Thymus (tissue), 11 donors: ENCODE data around the gene ANKH. TPM values are rescaled to one million over a fixed set of nuclear protein-coding genes. Genes with fewer than 3 reads are reported as not detected.

Source experiments
- DNase-seq, 9 donors: peaks; one replicate each; pipeline ENCODE4 v3.0.0-alpha.2; 2013; ENCODE audit warnings: low spot score in 9 of 9, low read depth in 6 of 9, missing footprints in 1 of 9
- H3K27ac ChIP-seq, 2 donors: one replicate each; pipeline ENCODE4 v1.5.1; 2013; ENCODE audit warnings: control low read depth in 1 of 2, low read depth in 1 of 2, low read length in 1 of 2, mild to moderate bottlenecking in 1 of 2, moderate library complexity in 1 of 2
- H3K27me3 ChIP-seq, 2 donors: one replicate each; pipeline ENCODE4 v1.5.1; 2013; ENCODE audit warnings: low read length in 1 of 2; ENCODE audit not compliant: control insufficient read depth in 2 of 2, insufficient read depth in 1 of 2
- H3K36me3 ChIP-seq, 2 donors: one replicate each; pipeline ENCODE4 v1.5.1; 2013; ENCODE audit warnings: low read length in 1 of 2, mild to moderate bottlenecking in 1 of 2, moderate library complexity in 1 of 2; ENCODE audit not compliant: control insufficient read depth in 2 of 2, insufficient read depth in 2 of 2
- H3K4me1 ChIP-seq, 2 donors: one replicate each; pipeline ENCODE4 v1.5.1; 2013; ENCODE audit warnings: low read length in 2 of 2; ENCODE audit not compliant: control insufficient read depth in 2 of 2, insufficient read depth in 2 of 2
- H3K4me3 ChIP-seq, 2 donors: one replicate each; pipeline ENCODE4 v1.5.1; 2013; ENCODE audit warnings: low read length in 2 of 2, control low read depth in 1 of 2, mild to moderate bottlenecking in 1 of 2
- H3K9me3 ChIP-seq, 2 donors: one replicate each; pipeline ENCODE4 v1.5.1; 2013; ENCODE audit warnings: low read length in 1 of 2, mild to moderate bottlenecking in 1 of 2; ENCODE audit not compliant: control insufficient read depth in 2 of 2, insufficient read depth in 1 of 2
- WGBS: extraction: QIAGEN DNeasy Blood & Tissue Kit; methylation state at CpG from one replicate; pipeline ENCODE4 v1.1.7; 2013; 5-methylcytosine and 5-hydroxymethylcytosine counted together
- polyA plus RNA-seq: library from polyadenylated mRNA; stranded (reverse); fragments of 200-250 nt; gene quantifications from one replicate; pipeline ENCODE4 v1.2.3, GENCODE V29; 2013
- total RNA-seq: library from RNA; stranded (reverse); fragments of 120-200 nt; gene quantifications from one replicate; pipeline ENCODE4 v1.2.4, GENCODE V29; 2013
- donor health status: healthy.

ANKH gene
- total and polyA plus RNA-seq, 2 donors, result 17.3 to 29.8 TPM

- Histone ChIP-seq H3K4me3 (no peak overlapping the region), H3K9me3 (no peaks in the 10 kb centered on the region), H3K36me3 (no peaks in the 10 kb centered on the region), H3K4me1 (peaks cover 8 to 9% of the 10 kb centered on the region in 2 donors), H3K27ac (no peak overlapping the region), H3K27me3 (no peaks in the 10 kb centered on the region)
- WGBS, result 93% methylated on average over 11 of the region's 11 CpGs
- DNase-seq, result no peak
These were observed 55.1 kb downstream of the ANKH start for GRCh38 chr5:14816374-14816998.

GRCh38 chr5:14813747-14814146 is 57.8 kb downstream of the ANKH start:
- DNase-seq, result no peak
- Histone ChIP-seq H3K9me3 (no peaks in the 10 kb centered on the region), H3K4me1 (peaks cover 25 to 29% of the 10 kb centered on the region in 2 donors), H3K27ac (no peak overlapping the region), H3K27me3 (no peaks in the 10 kb centered on the region), H3K4me3 (no peak overlapping the region), H3K36me3 (no peaks in the 10 kb centered on the region)
- WGBS, result 98% methylated on average over 3 of the region's 3 CpGs

- Histone ChIP-seq H3K27ac (peak overlapping the region; percentile 64 to 70), H3K27me3 (no peaks in the 10 kb centered on the region), H3K4me3 (peak overlapping the region in 1 of 2 donors; percentile 42), H3K4me1 (peaks cover 25 to 29% of the 10 kb centered on the region in 2 donors), H3K36me3 (no peaks in the 10 kb centered on the region), H3K9me3 (no peaks in the 10 kb centered on the region)
- DNase-seq, result peak in 7 of 9 donors; percentile 24 to 80 (median 48)
- 18% methylated on average over 5 of the region's 5 CpGs for WGBS
These were observed 59.4 kb downstream of the ANKH start for GRCh38 chr5:14812166-14812565.

GRCh38 chr5:14810928-14811572 is 60.5 kb downstream of the ANKH start:
- Histone ChIP-seq H3K9me3 (no peaks in the 10 kb centered on the region), H3K27me3 (no peaks in the 10 kb centered on the region), H3K27ac (no peak overlapping the region), H3K4me3 (no peak overlapping the region), H3K36me3 (no peaks in the 10 kb centered on the region), H3K4me1 (peaks cover 25 to 29% of the 10 kb centered on the region in 2 donors)
- WGBS, result 97% methylated on average over 12 of the region's 12 CpGs
- DNase-seq, result no peak

- peak overlapping the region; percentile 8 to 75 for H3K27ac ChIP-seq
- H3K9me3 ChIP-seq, result no peaks in the 10 kb centered on the region
These were observed 61.3 kb downstream of the ANKH start for GRCh38 chr5:14810282-14810681.

GRCh38 chr5:14809369-14810155 is 62.0 kb downstream of the ANKH start:
- H3K4me1 ChIP-seq, result peaks cover 25 to 29% of the 10 kb centered on the region in 2 donors
- H3K27me3 ChIP-seq, result no peaks in the 10 kb centered on the region
- no peak overlapping the region for H3K4me3 ChIP-seq
- peak; percentile 30 to 84 (median 47) for DNase-seq
- peak overlapping the region; percentile 75 to 82 for H3K27ac ChIP-seq
- no peaks in the 10 kb centered on the region for H3K9me3 ChIP-seq
- WGBS, result 28% methylated on average over 11 of the region's 11 CpGs
- H3K36me3 ChIP-seq, result no peaks in the 10 kb centered on the region

More at GRCh38 chr5:14810282-14810681, 61.3 kb downstream of the ANKH start:
- Histone ChIP-seq H3K4me3 (no peak overlapping the region), H3K36me3 (no peaks in the 10 kb centered on the region), H3K27me3 (no peaks in the 10 kb centered on the region), H3K4me1 (peaks cover 25 to 29% of the 10 kb centered on the region in 2 donors)
- 93% methylated on average over 6 of the region's 6 CpGs for WGBS
- no peak for DNase-seq

GRCh38 chr5:14807471-14807870 is 64.1 kb downstream of the ANKH start:
- DNase-seq, result no peak
- WGBS, result 96% methylated on average over 3 of the region's 3 CpGs

GRCh38 chr5:14806456-14806855 is 65.1 kb downstream of the ANKH start:
- DNase-seq, result no peak
- no peak overlapping the region for H3K27ac ChIP-seq

More at GRCh38 chr5:14807471-14807870, 64.1 kb downstream of the ANKH start:
- H3K4me3 ChIP-seq, result no peak overlapping the region
- no peak overlapping the region for H3K27ac ChIP-seq
- no peaks in the 10 kb centered on the region for H3K27me3 ChIP-seq
- H3K36me3 ChIP-seq, result no peaks in the 10 kb centered on the region
- peaks cover 20 to 24% of the 10 kb centered on the region in 2 donors for H3K4me1 ChIP-seq
- H3K9me3 ChIP-seq, result no peaks in the 10 kb centered on the region

GRCh38 chr5:14802541-14802940 is 69.0 kb downstream of the ANKH start:
- WGBS, result 97% methylated on average over 3 of the region's 3 CpGs
- no peak for DNase-seq
- H3K9me3 ChIP-seq, result no peaks in the 10 kb centered on the region
- no peak overlapping the region for H3K27ac ChIP-seq
- no peak overlapping the region for H3K4me3 ChIP-seq
- no peaks in the 10 kb centered on the region for H3K36me3 ChIP-seq
- H3K27me3 ChIP-seq, result no peaks in the 10 kb centered on the region
- peaks cover 0 to 6% of the 10 kb centered on the region in 2 donors for H3K4me1 ChIP-seq

More at GRCh38 chr5:14806456-14806855, 65.1 kb downstream of the ANKH start:
- peaks cover 20 to 23% of the 10 kb centered on the region in 2 donors for H3K4me1 ChIP-seq
- no peaks in the 10 kb centered on the region for H3K27me3 ChIP-seq
- no peaks in the 10 kb centered on the region for H3K9me3 ChIP-seq
- no peaks in the 10 kb centered on the region for H3K36me3 ChIP-seq
- WGBS, result 97% methylated on average over 7 of the region's 7 CpGs
- H3K4me3 ChIP-seq, result no peak overlapping the region
